SU-DHL-6 (cell line): ENCODE measurements around the gene KRTAP3-2.
"Not testable (repeated sequence)": the region's sequence is repeated elsewhere in the genome, so short reads cannot be mapped to it uniquely, and the experiment has no call there.

Experiments used
- CTCF ChIP-seq: fragments of 200-600 bp; sonication (generic); IDR thresholded peaks from one replicate; pipeline ENCODE4 v1.5.1; 2017; ENCODE audit warnings: antibody characterized with exemption, mild to moderate bottlenecking, low read length, moderate library complexity; ENCODE audit not compliant: insufficient read depth, poor library complexity, severe bottlenecking
- EZH2phosphoT487 ChIP-seq: fragments of 200-600 bp; sonication (generic), shearing (Covaris generic); conservative IDR thresholded peaks from 2 replicates; pipeline ENCODE4 v1.6.1; 2018; ENCODE audit warnings: mild to moderate bottlenecking, antibody characterized with exemption, low read length, moderate library complexity, mixed read lengths

GRCh38 chr17:41046735-41047465, 47.2 kb upstream of the KRTAP3-2 start, which contains the start of gene KRTAP2-1:
- not testable (repeated sequence) for TF ChIP-seq CTCF, EZH2phosphoT487
